ENCODE results near the gene ERN2. TPM values are rescaled to one million over a fixed set of nuclear protein-coding genes. Genes with fewer than 3 reads are reported as not detected.

The ERN2 gene
- total RNA-seq, 3 donors from 2014 or later = 0.08 TPM; not detected in 2

- Mint-ChIP-seq H3K9me3 (no peaks in the 10 kb centered on the region), H3K4me1 (ENCODE audit: low read depth) (no peaks in the 10 kb centered on the region), H3K36me3 (ENCODE audit: insufficient read depth) (peaks cover 20% of the 10 kb centered on the region)
These were observed 25.8 kb downstream of the ERN2 start for GRCh38 chr16:23687034-23687808.

DNA sequence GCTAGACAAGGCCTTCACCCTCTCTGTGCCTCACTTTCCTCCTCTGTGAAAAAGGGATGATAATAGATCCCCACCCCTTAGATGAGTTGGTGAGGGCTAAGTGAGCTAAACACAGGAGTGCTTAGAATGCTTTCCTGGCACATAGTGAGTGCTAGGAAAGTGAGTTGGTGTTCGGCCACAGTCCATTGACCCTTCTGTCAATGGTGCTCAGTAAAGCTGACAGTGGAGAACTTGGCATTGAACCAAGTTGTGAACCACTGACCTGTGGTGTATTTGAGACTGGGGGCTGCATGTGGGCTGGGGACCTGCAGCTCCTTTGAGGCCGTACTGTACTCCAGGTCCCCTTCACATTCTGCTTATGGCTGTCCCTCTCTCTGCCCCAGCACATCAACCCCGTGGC, 29.5 kb downstream of the ERN2 start:
- Mint-ChIP-seq H3K9me3 (no peaks in the 10 kb centered on the region), H3K4me1 (ENCODE audit: low read depth) (peaks cover 11% of the 10 kb centered on the region), H3K36me3 (ENCODE audit: insufficient read depth) (peaks cover 12% of the 10 kb centered on the region), H3K27me3 (ENCODE audit: low read depth) (peaks cover 3% of the 10 kb centered on the region), H3K4me3 (no peak overlapping the region)
- ATAC-seq (no peak), DNase-seq (no peak)

More at GRCh38 chr16:23687034-23687808, 25.8 kb downstream of the ERN2 start:
- DNase-seq (no peak), ATAC-seq (no peak)
- no peaks in the 10 kb centered on the region for H3K27me3 Mint-ChIP-seq (ENCODE audit: low read depth)
- no peak overlapping the region for H3K4me3 Mint-ChIP-seq

GRCh38 chr16:23682181-23682580, 30.8 kb downstream of the ERN2 start:
- Mint-ChIP-seq H3K4me1 (ENCODE audit: low read depth) (peaks cover 14% of the 10 kb centered on the region), H3K9me3 (no peaks in the 10 kb centered on the region), H3K27me3 (ENCODE audit: low read depth) (peaks cover 3% of the 10 kb centered on the region), H3K4me3 (no peak overlapping the region), H3K36me3 (ENCODE audit: insufficient read depth) (peaks cover 7% of the 10 kb centered on the region)
- DNase-seq (no peak), ATAC-seq (no peak)

DNA sequence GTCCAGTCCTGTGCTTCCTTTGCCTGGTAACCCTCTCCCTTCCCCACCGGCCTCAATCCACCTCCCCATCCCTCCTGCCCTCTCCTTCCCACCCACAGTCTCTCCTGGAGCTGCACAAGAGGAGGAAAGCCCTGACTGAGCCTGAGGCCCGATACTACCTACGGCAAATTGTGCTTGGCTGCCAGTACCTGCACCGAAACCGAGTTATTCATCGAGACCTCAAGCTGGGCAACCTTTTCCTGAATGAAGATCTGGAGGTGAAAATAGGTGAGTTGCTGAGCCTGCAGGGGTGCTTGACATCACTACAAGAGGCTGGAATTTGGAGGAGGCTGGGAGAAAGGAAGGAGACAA, 33.1 kb downstream of the ERN2 start:
- Mint-ChIP-seq H3K27me3 (ENCODE audit: low read depth) (peaks cover 3% of the 10 kb centered on the region), H3K36me3 (ENCODE audit: insufficient read depth) (peaks cover 5% of the 10 kb centered on the region), H3K4me1 (ENCODE audit: low read depth) (peaks cover 14% of the 10 kb centered on the region), H3K9me3 (no peaks in the 10 kb centered on the region), H3K4me3 (peak overlapping the region; percentile 79)
- DNase-seq (no peak), ATAC-seq (no peak)

GRCh38 chr16:23679274-23679985, 33.6 kb downstream of the ERN2 start:
- no peak for ATAC-seq

GRCh38 chr16:23678430-23679273, 34.4 kb downstream of the ERN2 start, which contains the start of gene PLK1:
PLK1 (plus strand) TSS chr16:23678889; CDS start chr16:23678933, 44 bp downstream.
- DNase-seq (peak; percentile 55), ATAC-seq (peak; percentile 99)
- peaks cover 6% of the 10 kb centered on the region for H3K36me3 Mint-ChIP-seq (ENCODE audit: insufficient read depth)
- peaks cover 14% of the 10 kb centered on the region for H3K4me1 Mint-ChIP-seq (ENCODE audit: low read depth)
- peak within 1 kb of the TSS; percentile 79 for H3K4me3 Mint-ChIP-seq
- H3K27me3 Mint-ChIP-seq (ENCODE audit: low read depth) = peaks cover 3% of the 10 kb centered on the region
- H3K9me3 Mint-ChIP-seq = no peaks in the 10 kb centered on the region

More at GRCh38 chr16:23679274-23679985, 33.6 kb downstream of the ERN2 start:
- peaks cover 5% of the 10 kb centered on the region for H3K36me3 Mint-ChIP-seq (ENCODE audit: insufficient read depth)
- H3K27me3 Mint-ChIP-seq (ENCODE audit: low read depth) = peaks cover 3% of the 10 kb centered on the region
- peak overlapping the region; percentile 79 for H3K4me3 Mint-ChIP-seq
- DNase-seq = no peak
- peaks cover 14% of the 10 kb centered on the region for H3K4me1 Mint-ChIP-seq (ENCODE audit: low read depth)
- H3K9me3 Mint-ChIP-seq = no peaks in the 10 kb centered on the region

- peaks cover 6% of the 10 kb centered on the region for H3K36me3 Mint-ChIP-seq (ENCODE audit: insufficient read depth)
- DNase-seq (no peak), ATAC-seq (no peak)
- peak overlapping the region; percentile 79 for H3K4me3 Mint-ChIP-seq
- no peaks in the 10 kb centered on the region for H3K9me3 Mint-ChIP-seq
- H3K27me3 Mint-ChIP-seq (ENCODE audit: low read depth) = peaks cover 3% of the 10 kb centered on the region
- peaks cover 14% of the 10 kb centered on the region for H3K4me1 Mint-ChIP-seq (ENCODE audit: low read depth)
These were observed 36.0 kb downstream of the ERN2 start for GRCh38 chr16:23676924-23677480.

GRCh38 chr16:23673971-23674614, 38.9 kb downstream of the ERN2 start:
- Mint-ChIP-seq H3K9me3 (no peaks in the 10 kb centered on the region), H3K4me1 (ENCODE audit: low read depth) (peaks cover 21% of the 10 kb centered on the region), H3K27me3 (ENCODE audit: low read depth) (no peaks in the 10 kb centered on the region), H3K4me3 (no peak overlapping the region), H3K36me3 (ENCODE audit: insufficient read depth) (peaks cover 26% of the 10 kb centered on the region)
- DNase-seq (no peak), ATAC-seq (no peak)

DNA sequence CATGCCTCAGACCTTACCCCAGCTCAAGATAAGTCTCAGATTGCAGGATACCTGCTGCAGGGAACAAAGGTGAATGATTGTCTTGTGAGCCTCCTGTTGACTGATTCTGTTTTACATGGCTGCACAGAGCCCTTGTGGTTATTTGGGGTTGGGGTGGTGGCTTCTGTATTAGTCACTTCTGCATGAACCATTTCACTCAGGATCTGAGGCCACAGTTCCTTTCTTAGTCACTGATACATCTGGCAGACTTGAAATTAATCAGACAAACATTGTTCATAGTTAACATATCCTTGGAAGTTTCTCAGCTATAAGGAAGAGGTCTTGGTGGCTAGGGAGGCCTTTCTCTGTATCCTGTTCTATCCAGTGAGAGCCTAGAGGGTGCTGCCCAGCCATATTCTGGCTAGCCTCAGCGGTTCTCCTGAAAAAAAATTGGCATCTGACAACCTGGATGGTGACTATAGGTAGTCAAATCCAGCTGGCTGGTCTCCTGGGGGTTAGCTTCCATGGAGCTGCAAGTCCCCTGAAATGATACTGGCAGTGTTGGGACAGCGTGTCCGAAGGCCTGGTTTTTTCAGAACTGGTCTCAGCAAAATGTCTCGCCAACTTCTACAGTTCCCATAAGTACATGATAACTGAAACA, 42.8 kb downstream of the ERN2 start:
- ATAC-seq (peak; percentile 99 to 100), DNase-seq (no peak)
- Mint-ChIP-seq H3K4me1 (ENCODE audit: low read depth) (peaks cover 19% of the 10 kb centered on the region), H3K4me3 (no peak overlapping the region), H3K27me3 (ENCODE audit: low read depth) (no peaks in the 10 kb centered on the region), H3K36me3 (ENCODE audit: insufficient read depth) (peaks cover 60% of the 10 kb centered on the region), H3K9me3 (no peaks in the 10 kb centered on the region)

GRCh38 chr16:23668873-23669272, 44.1 kb downstream of the ERN2 start:
- DNase-seq = no peak
- Mint-ChIP-seq H3K4me3 (no peak overlapping the region), H3K27me3 (ENCODE audit: low read depth) (no peaks in the 10 kb centered on the region), H3K9me3 (no peaks in the 10 kb centered on the region), H3K36me3 (ENCODE audit: insufficient read depth) (peaks cover 71% of the 10 kb centered on the region), H3K4me1 (ENCODE audit: low read depth) (peaks cover 19% of the 10 kb centered on the region)
- no peak for ATAC-seq

GRCh38 chr16:23668225-23668624, 44.8 kb downstream of the ERN2 start:
- Mint-ChIP-seq H3K9me3 (no peaks in the 10 kb centered on the region), H3K4me3 (no peak overlapping the region), H3K36me3 (ENCODE audit: insufficient read depth) (peaks cover 71% of the 10 kb centered on the region), H3K4me1 (ENCODE audit: low read depth) (peaks cover 19% of the 10 kb centered on the region), H3K27me3 (ENCODE audit: low read depth) (no peaks in the 10 kb centered on the region)
- no peak for DNase-seq
- no peak for ATAC-seq

DNA sequence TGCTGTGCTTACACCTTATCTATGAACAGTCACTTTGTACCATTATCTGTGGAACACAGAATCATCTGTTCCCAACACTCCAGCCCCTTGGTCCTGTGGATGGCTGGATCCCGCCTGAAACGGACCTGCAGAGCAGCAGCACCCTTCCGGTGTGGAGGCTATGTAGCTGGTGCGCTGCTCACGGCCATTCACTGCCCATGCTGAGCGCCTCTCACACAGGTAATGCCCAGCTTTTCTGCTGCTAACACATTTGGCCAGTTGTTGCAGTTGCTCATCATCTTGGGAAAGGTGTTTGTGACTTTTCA, 45.7 kb downstream of the ERN2 start:
- H3K4me1 Mint-ChIP-seq (ENCODE audit: low read depth) = peaks cover 19% of the 10 kb centered on the region
- no peak for ATAC-seq
- peaks cover 78% of the 10 kb centered on the region for H3K36me3 Mint-ChIP-seq (ENCODE audit: insufficient read depth)
- no peak for DNase-seq
- no peak overlapping the region for H3K4me3 Mint-ChIP-seq
- no peaks in the 10 kb centered on the region for H3K27me3 Mint-ChIP-seq (ENCODE audit: low read depth)
- H3K9me3 Mint-ChIP-seq = no peaks in the 10 kb centered on the region

GRCh38 chr16:23666571-23667354, 46.3 kb downstream of the ERN2 start:
- Mint-ChIP-seq H3K9me3 (no peaks in the 10 kb centered on the region), H3K27me3 (ENCODE audit: low read depth) (no peaks in the 10 kb centered on the region), H3K36me3 (ENCODE audit: insufficient read depth) (peaks cover 80% of the 10 kb centered on the region), H3K4me1 (ENCODE audit: low read depth) (peaks cover 19% of the 10 kb centered on the region), H3K4me3 (no peak overlapping the region)
- ATAC-seq (no peak), DNase-seq (no peak)

Data from activated T-cell treated with anti-CD3 and anti-CD28 coated beads, Interleukin-2, amount 50 U/mL, for 4 hours (primary cell).